A549 treated with GW870086 at 1 μM for 4 hours (cell line): Measurements from ENCODE around the gene TEN1. TPM values are rescaled to one million over a fixed set of nuclear protein-coding genes. Genes with fewer than 3 reads are reported as not detected.

Experiments
- total RNA-seq: library from RNA; stranded (reverse); fragments of 200-300 nt; extraction: Qiagen RNA extraction; gene quantifications from 5 replicates; pipeline ENCODE4 v1.2.3, GENCODE V29; 2022; ENCODE audit warnings: low read depth

TEN1 gene
- total RNA-seq = 21.9 to 28.6 TPM (median 25.3 TPM) in 5 replicates

GRCh38 chr17:75978938-75979704 is at the start of gene TEN1, which contains the start of gene ACOX1:
Gene TEN1, plus strand, starts transcription at chr17:75979240. Its CDS starts 6,953 bp downstream, at chr17:75986193.
Gene ACOX1, minus strand, starts transcription at chr17:75979166. Its CDS starts 93 bp downstream, at chr17:75979073.

GRCh38 chr17:75940727-75941441 is 38.2 kb upstream of the TEN1 start, which contains the start of gene FBF1:
Gene FBF1, minus strand, starts transcription at chr17:75941042. Its CDS starts 2,893 bp downstream, at chr17:75938149.

GRCh38 chr17:76000755-76001521 is 21.9 kb downstream of the TEN1 start, which contains the start of gene CDK3:
Gene CDK3, plus strand, starts transcription at chr17:76000855. Its CDS starts 571 bp downstream, at chr17:76001426.

DNA sequence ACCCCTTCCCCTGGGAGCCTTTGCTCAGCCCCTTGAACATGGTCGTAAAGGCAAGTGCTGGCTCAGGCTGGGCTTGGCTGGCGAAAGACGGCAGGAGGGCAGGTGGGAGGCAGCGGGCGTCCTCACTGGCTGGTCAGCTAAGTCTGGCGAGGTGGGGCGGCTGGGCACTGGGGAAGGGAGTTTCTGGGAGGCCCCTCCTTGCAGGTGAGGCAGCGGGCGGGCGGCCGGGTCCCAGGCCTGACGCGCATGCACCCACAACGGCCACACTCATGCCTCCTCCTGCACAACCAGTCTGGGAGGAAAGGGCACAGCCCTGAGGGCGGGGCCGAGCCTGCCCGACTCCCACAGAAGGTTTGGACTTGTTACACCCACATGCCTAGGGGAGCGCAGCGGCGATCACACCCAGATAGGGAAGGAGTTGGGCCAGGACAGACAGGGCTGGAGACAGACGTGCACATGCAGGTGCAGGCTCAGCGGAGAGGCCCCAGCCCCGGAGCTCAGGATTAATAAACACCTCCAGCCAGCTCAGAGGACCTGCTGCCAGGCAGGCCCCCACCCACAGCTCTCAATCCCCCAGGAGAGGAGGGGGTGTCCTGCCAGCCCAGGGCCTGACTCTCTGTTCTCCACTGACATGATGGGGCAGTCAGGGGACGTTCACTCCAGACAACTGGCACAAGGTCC is 48.3 kb downstream of the TEN1 start, which contains the start of gene EVPL:
EVPL (minus strand) TSS at position 148 of the 681 bp plus-strand sequence; CDS start at position 40, 108 bp downstream.

Other genes with a start within 250 kb of the TEN1 start
- 56.7 to 84.6 TPM (median 80.2 TPM) in 5 replicates for gene GALK1, start 214.0 kb upstream of the TEN1 start, total RNA-seq
- gene UNK, start 194.4 kb upstream of the TEN1 start, total RNA-seq = 25.8 to 33.0 TPM (median 30.3 TPM) in 5 replicates
- gene UNC13D, start 134.8 kb upstream of the TEN1 start, total RNA-seq = 3.3 to 7.1 TPM (median 6.1 TPM) in 5 replicates
- 83.3 to 93.3 TPM (median 89.9 TPM) in 5 replicates for gene WBP2, start 123.9 kb upstream of the TEN1 start, total RNA-seq
- 126 to 197 TPM (median 175 TPM) in 5 replicates for gene TRIM47, start 100.7 kb upstream of the TEN1 start, total RNA-seq
- gene TRIM65, start 82.3 kb upstream of the TEN1 start, total RNA-seq = 26.4 to 39.7 TPM (median 36.3 TPM) in 5 replicates
- 88.0 to 126 TPM (median 118 TPM) in 5 replicates for gene MRPL38, start 74.4 kb upstream of the TEN1 start, total RNA-seq
- 5.6 to 8.5 TPM (median 7.9 TPM) in 5 replicates for gene FBF1, start 38.2 kb upstream of the TEN1 start, total RNA-seq
- gene ACOX1, start 74 bp upstream of the TEN1 start, total RNA-seq = 13.0 to 19.0 TPM (median 16.8 TPM) in 5 replicates
- gene CDK3, start 21.6 kb downstream of the TEN1 start, total RNA-seq = 3.9 to 5.6 TPM (median 4.8 TPM) in 5 replicates
- gene EVPL, start 48.1 kb downstream of the TEN1 start, total RNA-seq = 15.6 to 19.5 TPM (median 17.9 TPM) in 5 replicates
- gene SRP68, start 93.3 kb downstream of the TEN1 start, total RNA-seq = 74.9 to 86.3 TPM (median 82.9 TPM) in 5 replicates
- gene GALR2, start 95.5 kb downstream of the TEN1 start, total RNA-seq = 0.47 to 1.9 TPM (median 1.6 TPM) in 5 replicates
- gene ZACN, start 99.9 kb downstream of the TEN1 start, total RNA-seq = 0.18 to 0.50 TPM (median 0.40 TPM) in 5 replicates
- gene EXOC7, start 124.5 kb downstream of the TEN1 start, total RNA-seq = 52.4 to 73.1 TPM (median 62.5 TPM) in 5 replicates
- gene FOXJ1, start 162.0 kb downstream of the TEN1 start, total RNA-seq = 0.34 to 0.76 TPM (median 0.55 TPM) in 5 replicates